Cardiac fibroblast (primary cell): ENCODE data around the gene LOC101059915.
"Not testable (repeated sequence)": the region's sequence is repeated elsewhere in the genome, so short reads cannot be mapped to it uniquely, and the experiment has no call there.

Experiments used
- DNase-seq, 2 donors: peaks; one replicate each; pipeline versions ENCODE4 v3.0.0 to v3.0.0-alpha.2; 2010; ENCODE audit warnings: low read depth in 2 of 2
- H3K4me3 ChIP-seq, 2 donors: replicated peaks in 1 of 2; 1 replicate in 1 of 2; 2 replicates in 1 of 2; pipeline ENCODE4 v1.5.1; 2011; ENCODE audit warnings: low read depth in 2 of 2, low read length in 2 of 2, mild to moderate bottlenecking in 2 of 2, moderate library complexity in 1 of 2
- TF ChIP-seq, protein P1 (sequence below): IDR thresholded peaks from one replicate; pipeline ENCODE4 v1.5.1; 2011; ENCODE audit warnings: low read depth, mild to moderate bottlenecking, low read length, inconsistent platforms

The LOC101059915 gene

DNA sequence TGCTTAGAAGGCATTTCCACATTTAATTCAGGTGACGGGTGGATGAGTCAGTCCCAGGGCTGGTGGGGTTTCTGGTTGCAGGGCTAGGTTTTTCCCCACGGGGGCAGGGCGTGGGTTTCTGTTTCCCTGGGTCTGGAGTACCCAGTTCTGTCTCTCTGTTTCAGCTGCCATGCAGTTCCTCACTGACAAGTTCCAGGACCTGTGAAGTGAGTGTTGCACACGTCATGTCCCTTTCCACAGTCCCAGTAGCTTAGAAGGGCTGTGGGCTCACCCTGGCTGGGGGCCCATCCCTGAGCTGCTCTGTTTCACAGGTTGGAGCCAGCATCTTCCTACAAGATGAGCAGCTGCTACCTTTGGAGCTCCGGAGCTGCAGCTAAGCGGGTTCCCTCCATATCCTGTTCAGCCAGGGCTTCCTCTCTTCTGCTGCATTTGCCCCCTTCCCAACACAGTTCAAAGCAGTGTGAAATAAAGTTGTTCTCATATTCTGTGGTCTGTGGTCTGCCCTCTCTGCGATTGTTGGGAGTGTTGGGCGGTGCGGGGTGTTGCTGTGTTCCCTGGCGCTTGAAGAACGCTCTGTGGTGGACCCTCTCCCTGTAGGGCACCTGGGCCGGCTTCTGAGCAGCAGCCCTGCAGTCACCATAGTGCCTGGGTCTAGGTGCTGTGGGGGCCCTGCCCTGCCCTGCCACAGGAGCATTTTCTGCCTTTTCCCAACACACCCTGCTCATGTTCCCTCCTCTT is 3.9 kb downstream of the LOC101059915 start:
- H3K4me3 ChIP-seq, result no peak overlapping the region
- TF ChIP-seq, protein P1, sequence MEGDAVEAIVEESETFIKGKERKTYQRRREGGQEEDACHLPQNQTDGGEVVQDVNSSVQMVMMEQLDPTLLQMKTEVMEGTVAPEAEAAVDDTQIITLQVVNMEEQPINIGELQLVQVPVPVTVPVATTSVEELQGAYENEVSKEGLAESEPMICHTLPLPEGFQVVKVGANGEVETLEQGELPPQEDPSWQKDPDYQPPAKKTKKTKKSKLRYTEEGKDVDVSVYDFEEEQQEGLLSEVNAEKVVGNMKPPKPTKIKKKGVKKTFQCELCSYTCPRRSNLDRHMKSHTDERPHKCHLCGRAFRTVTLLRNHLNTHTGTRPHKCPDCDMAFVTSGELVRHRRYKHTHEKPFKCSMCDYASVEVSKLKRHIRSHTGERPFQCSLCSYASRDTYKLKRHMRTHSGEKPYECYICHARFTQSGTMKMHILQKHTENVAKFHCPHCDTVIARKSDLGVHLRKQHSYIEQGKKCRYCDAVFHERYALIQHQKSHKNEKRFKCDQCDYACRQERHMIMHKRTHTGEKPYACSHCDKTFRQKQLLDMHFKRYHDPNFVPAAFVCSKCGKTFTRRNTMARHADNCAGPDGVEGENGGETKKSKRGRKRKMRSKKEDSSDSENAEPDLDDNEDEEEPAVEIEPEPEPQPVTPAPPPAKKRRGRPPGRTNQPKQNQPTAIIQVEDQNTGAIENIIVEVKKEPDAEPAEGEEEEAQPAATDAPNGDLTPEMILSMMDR, result no peak
- no peak for DNase-seq

DNA sequence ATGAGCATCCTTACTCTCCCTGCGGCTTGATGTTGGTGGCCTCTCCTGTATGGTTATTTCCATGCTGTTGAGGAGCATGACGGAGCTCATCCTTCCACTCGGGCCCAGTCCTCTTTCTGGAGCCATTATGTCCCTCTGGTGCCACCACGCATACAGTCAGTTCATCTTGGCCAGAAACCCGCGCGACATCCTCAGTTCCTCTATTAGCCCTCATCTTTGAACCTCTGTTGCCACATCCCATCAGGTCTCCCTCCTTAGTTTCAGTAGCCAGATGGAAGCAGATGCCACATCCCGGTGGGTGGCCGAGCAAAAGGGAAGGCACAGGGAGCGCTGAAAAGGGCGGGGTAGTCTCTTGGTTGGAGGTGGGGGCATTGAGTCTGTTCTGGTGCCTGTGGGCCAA is 4.6 kb downstream of the LOC101059915 start:
- no peak overlapping the region for H3K4me3 ChIP-seq
- no peak for DNase-seq
- TF ChIP-seq, protein P1, result no peak

DNA sequence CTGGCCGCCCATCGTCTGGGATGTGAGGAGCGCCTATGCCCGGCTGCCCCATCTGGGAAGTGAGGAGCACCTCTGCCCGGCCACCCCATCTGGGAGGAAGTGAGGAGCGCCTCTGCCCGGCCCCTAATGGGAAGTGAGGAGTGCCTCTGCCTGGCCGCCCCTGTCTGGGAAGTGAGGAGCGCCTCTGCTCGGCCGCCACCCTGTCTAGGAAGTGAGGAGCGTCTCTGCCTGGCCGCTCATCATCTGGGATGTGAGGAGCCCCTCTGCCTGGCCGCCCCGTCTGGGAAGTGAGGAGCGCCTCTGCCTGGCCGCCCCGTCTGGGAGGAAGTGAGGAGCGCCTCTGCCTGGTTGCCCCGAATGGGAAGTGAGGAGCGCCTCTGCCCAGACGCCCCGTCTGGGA is 8.3 kb downstream of the LOC101059915 start:
- not testable (repeated sequence) for DNase-seq, H3K4me3 ChIP-seq

DNA sequence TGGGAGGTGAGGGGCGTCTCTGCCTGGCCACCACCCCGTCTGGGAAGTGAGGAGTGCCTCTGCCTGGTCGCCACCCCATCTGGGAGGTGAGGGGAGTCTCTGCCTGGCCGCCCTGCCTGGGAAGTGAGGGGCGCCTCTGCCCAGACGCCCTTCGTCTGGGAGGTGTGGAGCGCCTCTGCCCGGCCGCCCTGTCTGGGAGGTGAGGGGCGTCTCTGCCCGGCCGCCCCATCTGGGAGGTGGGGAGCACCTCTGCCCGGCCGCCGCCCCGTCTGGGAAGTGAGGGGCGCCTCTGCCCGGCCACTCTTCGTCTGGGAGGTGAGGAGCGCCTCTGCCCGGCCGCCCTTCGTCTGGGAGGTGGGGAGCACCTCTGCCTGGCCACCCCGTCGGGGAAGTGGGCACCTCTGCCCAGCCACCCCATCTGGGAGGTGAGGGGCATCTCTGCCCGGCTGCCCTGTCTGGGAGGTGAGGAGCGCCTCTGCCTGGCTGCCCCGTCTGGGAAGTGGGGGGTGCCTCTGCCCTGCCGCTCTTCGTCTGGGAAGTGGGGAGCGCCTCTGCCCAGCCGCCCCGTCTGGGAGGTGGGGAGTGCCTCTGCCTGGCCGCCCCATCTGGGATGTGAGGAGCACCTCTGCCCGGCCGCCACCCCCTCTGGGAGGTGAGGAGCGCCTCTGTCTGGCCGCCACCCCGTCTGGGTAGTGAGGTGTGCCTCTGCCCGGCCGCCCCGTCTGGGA is 8.9 kb downstream of the LOC101059915 start:
- not testable (repeated sequence) for DNase-seq, H3K4me3 ChIP-seq

DNA sequence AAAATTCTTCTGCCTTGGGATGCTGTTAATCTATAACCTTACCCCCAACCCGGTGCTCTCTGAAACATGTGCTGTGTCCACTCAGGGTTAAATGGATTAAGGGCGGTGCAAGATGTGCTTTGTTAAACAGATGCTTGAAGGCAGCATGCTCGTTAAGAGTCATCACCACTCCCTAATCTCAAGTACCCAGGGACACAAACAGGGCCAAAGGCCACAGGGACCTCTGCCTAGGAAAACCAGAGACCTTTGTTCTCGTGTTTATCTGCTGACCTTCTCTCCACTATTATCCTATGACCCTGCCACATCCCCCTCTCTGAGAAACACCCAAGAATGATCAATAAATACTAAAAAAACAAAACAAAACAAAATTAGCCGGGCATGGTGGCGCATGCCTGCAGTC is 9.8 kb downstream of the LOC101059915 start:
- H3K4me3 ChIP-seq, DNase-seq: not testable (repeated sequence)

DNA sequence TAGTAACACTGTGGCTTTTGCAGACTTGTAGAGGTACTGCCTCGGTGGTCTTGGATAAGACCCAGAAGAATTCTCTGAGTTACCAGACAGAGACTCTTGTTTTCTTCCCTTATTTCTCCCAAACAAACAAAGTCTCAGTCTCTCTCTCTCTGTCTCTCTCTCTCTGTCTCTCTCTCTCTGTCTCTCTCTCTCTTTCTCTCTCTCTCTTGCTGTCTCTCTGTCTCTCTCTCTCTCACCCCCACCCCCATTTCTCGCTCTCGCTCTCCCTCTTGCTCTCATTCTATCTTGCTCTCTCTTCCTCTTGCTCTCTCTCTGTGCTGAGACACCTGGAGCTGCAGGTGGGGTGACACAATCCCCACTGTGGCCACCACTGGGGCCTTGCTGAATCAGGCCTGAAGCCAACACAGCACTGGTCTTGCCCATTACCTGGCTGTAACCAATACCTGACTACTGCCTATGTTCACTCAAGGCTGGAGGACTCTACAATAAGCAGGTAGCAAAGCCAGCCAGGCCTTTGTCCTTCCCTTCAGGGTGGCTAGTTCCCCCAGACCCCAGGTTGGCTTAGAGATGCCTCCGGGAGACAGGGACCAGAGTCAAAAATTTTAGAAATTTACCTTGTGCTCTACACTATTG is 12.3 kb downstream of the LOC101059915 start:
- H3K4me3 ChIP-seq, result no peak overlapping the region
- no peak for DNase-seq
- TF ChIP-seq, protein P1, result no peak

DNA sequence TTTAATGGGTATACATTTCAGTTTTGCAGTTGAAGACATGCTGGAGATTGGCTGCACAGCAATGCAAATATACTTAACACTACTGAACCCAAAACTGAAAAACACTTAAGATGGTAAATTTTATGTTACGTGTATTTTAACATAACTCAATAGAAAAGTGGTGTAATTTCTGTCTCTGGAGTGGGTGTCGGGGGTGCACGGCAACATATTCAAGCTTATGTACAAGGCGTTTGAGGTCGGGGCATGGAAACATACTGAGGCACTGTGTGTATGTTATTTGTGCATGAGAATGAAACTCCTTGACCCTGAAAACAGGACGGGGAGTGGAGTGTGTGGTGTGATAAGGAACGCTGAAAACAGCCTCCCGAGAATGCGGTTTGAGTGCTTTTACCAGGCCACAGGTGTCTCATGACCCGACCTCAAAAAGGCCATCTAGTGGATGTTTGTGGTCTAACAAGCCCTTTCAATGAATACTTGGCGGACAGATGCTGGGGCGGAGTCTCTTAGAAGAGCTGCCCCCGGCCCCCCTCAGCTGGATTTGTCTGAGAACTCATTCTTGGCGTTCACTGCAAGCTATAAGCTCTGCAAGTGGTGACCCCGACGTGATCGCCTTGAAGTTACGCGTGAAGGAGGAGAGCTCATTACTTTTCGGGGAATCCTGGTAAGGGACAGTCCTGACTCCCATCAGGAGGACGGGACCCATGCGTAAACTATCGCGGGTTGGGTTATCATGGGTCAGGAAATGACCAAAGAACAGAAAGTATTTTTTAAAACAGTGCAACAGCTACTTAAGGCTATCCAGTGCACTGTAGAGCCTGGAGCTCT is 29.5 kb downstream of the LOC101059915 start:
- not testable (repeated sequence) for DNase-seq, H3K4me3 ChIP-seq

DNA sequence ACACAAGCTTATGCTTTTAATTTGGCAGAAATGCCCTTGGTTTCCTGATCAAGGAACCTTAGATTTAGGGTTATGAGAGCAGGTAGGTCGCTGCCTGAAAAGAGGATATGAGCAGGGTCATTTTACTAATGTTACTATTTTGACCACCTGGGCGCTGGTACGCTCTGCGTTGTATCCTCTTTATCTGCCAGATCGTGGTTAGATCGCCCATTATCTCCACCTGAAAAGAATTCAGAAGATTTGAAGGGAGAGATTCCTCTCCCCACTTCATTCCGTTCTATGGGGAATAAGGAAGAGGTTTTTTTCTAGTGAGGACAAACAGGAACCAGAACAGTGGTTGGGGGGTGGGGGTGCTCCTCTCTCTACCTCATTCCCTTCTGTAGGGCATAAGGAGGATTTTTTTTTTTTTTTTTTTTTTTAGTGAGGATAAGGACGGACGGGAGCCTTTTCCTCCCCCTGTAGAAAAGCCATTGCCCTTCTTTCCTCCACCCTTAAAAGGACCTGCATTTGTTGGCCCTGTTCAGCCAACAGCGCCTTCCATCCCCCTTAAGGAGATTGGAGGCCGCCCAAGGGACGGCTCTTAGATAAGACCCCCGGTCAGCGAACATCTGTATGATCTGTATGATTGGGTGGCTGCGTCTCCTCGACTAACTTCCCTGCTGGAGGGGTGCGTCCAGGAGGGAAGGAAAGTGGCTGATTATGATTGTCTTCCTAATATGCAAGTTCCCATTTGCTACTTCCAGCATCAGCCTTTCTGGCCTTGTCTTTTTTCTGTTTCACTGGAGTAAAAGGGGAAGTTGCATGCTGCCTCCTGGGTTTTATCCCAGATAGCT is 30.3 kb downstream of the LOC101059915 start:
- DNase-seq, H3K4me3 ChIP-seq: not testable (repeated sequence)

DNA sequence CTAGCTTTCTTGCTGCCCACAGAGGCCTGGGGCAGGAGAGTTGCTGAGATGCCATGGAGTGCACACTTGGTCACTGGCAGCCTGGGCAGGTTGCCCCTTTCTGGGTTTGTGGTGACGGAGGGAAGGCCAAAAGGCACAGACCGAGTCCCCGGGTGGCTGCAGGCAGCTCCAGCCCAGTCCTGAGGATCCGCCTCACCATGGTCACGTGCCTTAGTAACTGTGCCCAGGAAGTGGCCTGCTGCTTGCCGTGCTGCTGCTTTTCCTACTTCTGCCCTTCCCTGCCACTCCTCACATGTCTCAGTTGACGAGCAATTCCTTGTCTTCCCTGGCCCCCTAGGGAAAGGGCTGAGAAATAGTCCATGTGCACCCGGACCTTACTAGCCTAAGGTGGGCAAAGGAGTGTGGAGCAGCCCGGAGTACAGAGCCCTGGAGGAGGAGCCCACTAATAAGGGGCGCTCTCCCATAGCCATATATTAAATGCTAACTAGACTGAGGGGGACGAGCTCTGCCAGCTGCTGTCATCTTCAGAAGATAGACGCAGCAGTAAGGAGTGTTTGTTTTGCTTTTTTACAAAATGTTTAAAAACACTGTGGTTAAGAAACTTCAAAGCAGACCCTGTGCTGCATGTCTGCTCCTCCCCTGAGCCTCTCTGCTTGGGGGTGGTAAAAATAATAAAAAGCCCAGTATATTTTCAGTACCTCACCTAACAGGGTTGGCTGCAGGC is 31.1 kb downstream of the LOC101059915 start:
- not testable (repeated sequence) for DNase-seq, H3K4me3 ChIP-seq

DNA sequence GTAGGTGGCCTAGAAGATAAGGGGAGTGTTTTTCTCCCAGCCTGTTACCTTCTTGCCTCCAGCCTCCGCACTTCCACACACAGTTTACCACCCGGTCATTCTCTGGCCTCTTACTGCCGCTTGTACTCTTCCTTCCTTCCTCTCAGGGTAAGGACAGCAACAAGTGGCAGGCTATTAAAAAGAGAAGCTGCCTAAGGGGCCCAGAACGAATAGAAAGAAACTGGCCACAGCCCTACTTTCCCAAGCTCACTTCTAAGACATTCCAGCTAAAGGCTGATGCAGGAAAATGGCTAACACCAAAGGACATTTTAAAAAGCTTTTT is 31.6 kb downstream of the LOC101059915 start:
- not testable (repeated sequence) for DNase-seq, H3K4me3 ChIP-seq

DNA sequence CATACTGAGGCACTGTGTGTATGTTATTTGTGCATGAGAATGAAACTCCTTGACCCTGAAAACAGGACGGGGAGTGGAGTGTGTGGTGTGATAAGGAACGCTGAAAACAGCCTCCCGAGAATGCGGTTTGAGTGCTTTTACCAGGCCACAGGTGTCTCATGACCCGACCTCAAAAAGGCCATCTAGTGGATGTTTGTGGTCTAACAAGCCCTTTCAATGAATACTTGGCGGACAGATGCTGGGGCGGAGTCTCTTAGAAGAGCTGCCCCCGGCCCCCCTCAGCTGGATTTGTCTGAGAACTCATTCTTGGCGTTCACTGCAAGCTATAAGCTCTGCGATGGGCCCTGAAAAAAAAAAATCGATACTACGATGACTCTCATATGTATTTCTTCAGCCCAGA is 35.5 kb downstream of the LOC101059915 start:
- DNase-seq, H3K4me3 ChIP-seq: not testable (repeated sequence)

DNA sequence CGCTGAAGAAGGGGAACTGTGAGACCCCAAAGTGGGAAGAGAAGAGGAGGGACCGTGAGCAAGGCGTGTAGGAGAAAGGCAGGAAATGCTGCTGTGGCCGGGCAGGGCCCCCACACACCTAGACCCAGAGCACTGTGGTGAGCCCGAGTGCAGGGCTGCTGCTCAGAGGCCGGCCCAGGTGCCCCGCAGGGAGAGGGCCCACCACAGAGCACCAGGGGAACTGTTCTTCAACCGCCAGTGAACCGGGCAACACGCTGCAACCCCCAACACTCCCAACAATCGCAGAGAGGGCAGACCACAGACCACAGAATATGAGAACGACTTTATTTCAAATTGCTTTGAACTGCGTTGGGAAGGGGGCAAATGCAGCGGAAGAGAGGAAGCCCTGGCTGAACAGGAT is 46.7 kb downstream of the LOC101059915 start:
- H3K4me3 ChIP-seq, DNase-seq: not testable (repeated sequence)

DNA sequence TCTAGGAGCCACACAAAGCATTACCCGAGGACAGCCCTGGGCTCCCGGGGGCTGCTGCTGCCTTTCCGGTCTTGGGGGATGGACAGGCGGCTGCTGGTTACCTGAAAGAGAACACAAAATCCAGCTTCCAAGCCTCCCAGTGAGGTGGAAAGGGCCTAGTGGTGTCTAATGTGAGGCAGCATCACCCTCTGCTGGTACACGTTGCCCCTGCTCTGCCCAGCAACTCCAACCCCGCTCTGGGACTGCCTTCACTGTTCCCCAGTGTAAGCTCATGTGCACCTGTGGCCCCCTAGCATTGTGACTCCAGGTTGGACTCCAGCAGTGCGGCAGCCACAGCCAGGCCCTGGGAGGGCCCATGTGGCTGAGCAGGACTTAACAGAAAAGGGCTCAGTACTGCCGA is 48.2 kb downstream of the LOC101059915 start:
- not testable (repeated sequence) for H3K4me3 ChIP-seq, DNase-seq
